HepG2 (cell line): ENCODE results near the gene LRIT2.

Experiments used
- KAT7 ChIP-seq: IDR thresholded peaks from 2 replicates; pipeline ENCODE4 v1.6.1; 2018; ENCODE audit warnings: borderline replicate concordance, missing compliant biosample characterization
- POLR2A ChIP-seq, 2 experiments: IDR thresholded peaks; 2 replicates each; pipeline ENCODE4 v1.6.1; 2011; ENCODE audit warnings: low read depth in 2 of 2, low read length in 2 of 2, mild to moderate bottlenecking in 1 of 2, moderate library complexity in 1 of 2; ENCODE audit not compliant: insufficient read depth in 1 of 2
- SIX1 ChIP-seq: sonication (generic); formaldehyde crosslinking; IDR thresholded peaks from 2 replicates; pipeline ENCODE4 v1.4.0; 2020; ENCODE audit warnings: missing genetic modification reagents, borderline replicate concordance
- TAF1 ChIP-seq: sonication (generic); formaldehyde crosslinking; IDR thresholded peaks from 2 replicates; pipeline ENCODE4 v1.4.0; 2020; ENCODE audit warnings: missing genetic modification reagents
- ZFP1 ChIP-seq: IDR thresholded peaks from 2 replicates; pipeline ENCODE4 v1.6.1; 2016
- ZNF569 ChIP-seq: sonication (generic); formaldehyde crosslinking; IDR thresholded peaks from 2 replicates; pipeline ENCODE4 v1.5.0; 2020; ENCODE audit warnings: mild to moderate bottlenecking, missing genetic modification reagents, moderate library complexity, borderline replicate concordance

GRCh38 chr10:84201244-84201606 is 24.1 kb downstream of the LRIT2 start:
- TF ChIP-seq ZFP1 (no peak), ZNF569 (no peak), SIX1 (CRISPR knock-in tag) (no peak), KAT7 (CRISPR knock-in tag) (no peak), POLR2A (IDR thresholded peaks at IDR 0.05; ENCODE audit: insufficient read depth in 1 of 2, low read depth in 2 of 2, low read length in 2 of 2) (no peak), TAF1 (CRISPR knock-in tag) (no peak)
